GM19455 (cell line): ENCODE results near the gene ARID1A.

Source experiments
- ATAC-seq: cut with Tn5 transposase; IDR thresholded peaks from one replicate; pipeline ENCODE4 v1.9.1; 2021; ENCODE audit not compliant: unreplicated experiment

ARID1A gene

DNA sequence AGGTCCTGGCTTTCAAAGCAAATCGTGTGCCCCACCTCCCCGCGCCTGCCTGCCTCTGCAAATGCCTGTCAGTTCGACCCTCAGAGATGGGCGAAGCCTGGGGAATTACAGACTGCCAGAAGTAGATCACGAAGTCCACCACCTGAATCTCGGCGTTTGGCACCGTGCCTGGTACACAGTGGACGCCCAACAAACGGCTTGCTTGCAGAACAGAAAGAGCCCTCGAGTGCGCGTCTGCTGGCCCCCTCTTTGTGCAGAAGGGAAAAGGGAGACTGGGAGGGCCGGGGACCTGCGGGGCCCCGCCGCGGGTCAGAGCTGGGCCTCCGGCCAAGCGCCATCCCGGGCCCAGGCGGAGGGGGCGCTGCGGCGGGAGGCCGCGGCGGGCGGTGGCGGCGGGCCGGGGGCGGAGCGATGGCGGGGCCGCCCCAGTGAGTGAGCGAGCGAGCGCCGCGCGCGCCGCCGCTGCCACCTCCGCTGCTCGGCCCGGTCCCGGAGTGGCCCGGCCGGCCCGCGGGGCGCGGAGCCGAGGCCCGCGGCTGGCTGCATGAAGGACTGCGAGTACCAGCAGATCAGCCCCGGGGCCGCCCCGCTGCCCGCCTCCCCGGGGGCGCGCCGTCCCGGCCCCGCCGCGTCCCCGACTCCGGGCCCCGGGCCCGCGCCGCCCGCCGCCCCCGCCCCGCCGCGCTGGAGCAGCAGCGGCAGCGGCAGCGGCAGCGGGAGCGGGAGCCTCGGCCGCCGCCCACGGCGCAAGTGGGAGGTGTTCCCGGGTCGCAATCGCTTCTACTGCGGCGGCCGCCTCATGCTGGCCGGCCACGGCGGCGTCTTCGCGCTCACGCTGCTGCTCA is 130.7 kb downstream of the ARID1A start, which contains the start of gene ZDHHC18:
ZDHHC18 (plus strand) TSS at position 428 of the 845 bp plus-strand sequence; CDS start at position 545, 117 bp downstream.
- peak; percentile 67 for ATAC-seq

GRCh38 chr1:26827106-26827604 is 131.3 kb downstream of the ARID1A start:
- no peak for ATAC-seq

- no peak for ATAC-seq
These were observed 131.8 kb downstream of the ARID1A start for GRCh38 chr1:26827663-26828062.

DNA sequence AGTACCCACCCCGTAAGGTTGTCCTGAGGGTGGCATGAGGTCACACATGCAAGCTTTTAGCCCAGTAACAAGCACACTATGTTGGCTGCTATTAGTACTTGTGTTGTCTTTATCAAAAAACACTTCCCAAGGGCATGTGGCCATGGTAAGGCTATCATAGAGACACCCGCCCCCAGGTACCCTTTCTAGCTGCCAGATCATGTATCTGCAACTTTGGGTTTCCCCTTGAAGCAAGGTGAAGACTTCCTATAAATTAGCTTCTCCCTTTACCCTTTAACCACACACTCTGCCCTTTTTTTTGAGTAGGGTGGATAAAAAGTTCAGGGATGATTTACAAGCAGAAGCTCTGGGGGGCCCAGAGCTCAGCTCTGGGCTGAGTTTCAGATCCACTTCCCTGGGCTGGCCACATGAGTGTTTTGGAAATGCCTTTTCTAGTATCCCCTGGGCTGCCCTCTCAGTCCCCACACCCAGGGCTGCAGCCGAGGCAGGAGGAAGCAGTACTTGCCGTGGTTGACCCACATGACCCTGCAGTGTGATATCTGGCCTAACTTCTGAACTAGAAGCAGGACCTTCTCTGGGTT is 132.7 kb downstream of the ARID1A start:
- ATAC-seq, result no peak

DNA sequence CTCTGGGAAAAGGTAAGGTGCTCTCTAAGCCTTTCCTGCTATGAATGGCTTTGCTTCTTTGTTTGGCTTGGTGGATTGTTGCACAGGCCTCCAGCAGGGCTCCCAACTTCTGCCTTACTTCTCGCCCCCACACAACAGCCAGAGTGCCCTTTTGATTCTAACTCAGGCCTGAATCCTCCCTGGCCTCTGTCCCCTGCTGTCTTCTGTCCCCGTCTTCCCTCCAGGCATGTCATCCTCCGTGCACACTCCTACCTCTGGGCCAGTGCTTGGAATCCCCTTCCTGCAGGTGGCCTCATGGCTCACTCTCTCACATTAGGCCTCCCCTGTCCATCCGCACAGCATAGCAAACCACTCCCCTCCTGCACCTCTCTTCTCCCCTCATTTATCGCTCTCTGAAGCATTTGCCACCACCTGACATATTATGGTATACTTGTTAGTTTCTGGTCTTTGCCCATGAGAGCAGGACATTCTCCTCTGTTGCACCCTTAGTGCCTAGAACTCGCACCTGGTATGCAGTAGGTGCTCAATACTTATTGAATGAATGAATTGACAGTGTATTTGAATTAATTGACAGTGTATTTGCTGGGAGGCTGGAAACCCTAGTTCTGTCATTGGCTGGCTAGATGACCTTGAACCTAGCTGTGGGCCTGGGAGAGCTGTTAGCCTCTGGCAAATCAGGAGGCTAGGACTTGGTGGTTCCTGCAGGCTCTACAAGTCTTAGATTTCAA is 133.5 kb downstream of the ARID1A start:
- no peak for ATAC-seq

DNA sequence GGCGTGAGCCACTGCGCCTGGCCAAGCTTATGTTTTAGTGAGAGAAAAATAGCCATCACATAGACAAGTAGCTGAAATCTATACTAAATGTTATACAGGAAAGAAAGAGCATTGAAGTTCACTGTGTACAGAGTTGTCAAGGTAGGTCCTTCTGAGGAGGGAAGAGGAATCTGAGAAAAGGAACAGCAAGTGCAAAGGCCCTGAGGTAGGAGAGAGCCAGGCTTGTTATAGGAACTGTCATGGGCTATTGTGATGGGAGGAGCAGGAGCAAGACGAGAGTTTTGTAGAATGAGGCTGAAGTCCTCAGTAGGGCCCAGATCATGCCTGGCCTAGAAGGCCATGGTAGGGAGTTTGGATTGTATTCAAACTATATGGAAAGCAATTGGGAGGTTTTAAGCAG is 135.2 kb downstream of the ARID1A start:
- ATAC-seq, result no peak
